ENCODE data around the gene ATP6V0B.

ATP6V0B gene

DNA sequence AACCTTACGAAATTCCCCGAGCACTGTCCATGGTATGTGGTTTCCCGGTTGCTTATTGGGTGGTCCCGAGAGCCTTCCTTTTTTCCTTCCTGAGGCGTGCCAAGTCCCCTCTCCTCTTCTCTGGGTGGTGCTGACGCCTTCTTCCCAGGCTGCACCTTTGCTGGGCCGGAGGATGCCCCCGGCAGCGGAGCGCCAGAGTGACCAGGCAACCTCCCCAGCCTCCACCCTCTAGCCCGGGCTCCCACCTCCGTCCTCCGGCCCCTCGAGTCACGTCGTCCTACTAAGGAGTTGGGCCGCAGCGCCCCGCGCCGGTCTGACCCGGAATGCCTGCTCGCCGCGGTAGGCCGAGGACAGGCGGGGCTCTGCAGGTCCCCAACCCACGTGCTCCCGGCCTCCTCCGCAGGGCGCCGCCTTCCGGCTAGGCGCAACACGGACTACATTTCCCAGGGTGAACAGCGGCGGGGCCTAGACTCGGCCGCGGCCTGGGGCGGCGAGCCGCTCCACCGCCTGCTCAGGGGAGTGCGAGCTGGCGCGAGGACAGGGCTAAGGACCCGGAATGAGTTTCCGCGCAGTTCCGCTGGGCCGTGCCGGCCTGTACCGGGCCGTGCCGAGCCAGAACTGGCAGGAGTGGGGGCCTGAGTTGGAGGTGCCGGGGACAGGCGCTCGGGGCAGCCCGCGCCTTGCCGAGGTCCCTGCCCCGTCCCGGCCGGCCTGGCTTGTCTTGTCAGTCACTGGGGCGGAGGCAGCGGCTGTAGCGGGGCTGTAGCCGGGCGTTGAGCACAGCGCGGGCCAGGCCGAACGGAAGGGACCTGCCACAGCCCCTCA lies 28.3 kb upstream of the ATP6V0B start, which contains the start of gene IPO13:
TSS of gene IPO13 (plus strand) at position 715 of the 825 bp plus-strand sequence. CDS start 651 bp downstream, outside the sequence.
- peak; percentile 99 for DNase-seq (ENCODE audit: low spot score)

DNA sequence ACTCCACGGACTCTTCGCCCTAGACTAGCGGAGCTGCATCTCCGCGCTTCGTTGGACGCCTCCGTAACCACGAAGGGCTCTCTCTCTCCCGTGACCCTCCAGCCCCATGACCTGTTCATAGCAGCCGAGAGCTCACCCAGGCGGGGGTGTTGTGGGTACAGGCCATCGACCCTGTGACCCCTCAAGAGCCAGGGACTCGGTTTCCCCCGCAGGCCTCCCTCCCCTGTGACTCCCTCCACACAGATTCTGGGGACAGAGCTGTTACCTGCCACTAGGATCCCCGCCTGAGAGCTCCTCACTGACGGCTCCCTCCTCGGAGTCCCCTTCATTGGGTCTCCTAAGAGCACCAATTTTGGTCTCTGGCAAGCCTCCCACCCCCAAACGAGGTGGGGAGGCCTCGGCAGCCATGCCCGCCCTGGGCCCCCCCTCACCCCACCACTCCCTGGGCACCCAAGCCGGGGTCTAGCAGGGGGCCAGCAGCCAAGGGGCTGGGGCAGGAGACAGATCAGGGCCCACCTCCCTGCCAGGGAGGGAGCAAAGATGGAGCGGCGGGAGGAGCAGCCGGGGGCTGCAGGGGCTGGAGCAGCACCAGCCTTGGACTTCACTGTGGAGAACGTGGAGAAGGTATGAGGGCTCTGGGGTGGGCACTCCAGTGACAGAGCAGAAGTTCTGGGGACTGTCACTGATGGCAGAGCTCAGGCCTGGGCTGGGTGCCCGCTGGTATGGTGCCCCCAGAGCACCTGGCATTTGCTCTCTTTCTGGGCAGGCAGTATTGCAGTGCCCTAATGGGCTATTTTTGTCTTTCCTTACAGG lies 27.5 kb upstream of the ATP6V0B start:
- no peak for DNase-seq (ENCODE audit: low spot score)

DNA sequence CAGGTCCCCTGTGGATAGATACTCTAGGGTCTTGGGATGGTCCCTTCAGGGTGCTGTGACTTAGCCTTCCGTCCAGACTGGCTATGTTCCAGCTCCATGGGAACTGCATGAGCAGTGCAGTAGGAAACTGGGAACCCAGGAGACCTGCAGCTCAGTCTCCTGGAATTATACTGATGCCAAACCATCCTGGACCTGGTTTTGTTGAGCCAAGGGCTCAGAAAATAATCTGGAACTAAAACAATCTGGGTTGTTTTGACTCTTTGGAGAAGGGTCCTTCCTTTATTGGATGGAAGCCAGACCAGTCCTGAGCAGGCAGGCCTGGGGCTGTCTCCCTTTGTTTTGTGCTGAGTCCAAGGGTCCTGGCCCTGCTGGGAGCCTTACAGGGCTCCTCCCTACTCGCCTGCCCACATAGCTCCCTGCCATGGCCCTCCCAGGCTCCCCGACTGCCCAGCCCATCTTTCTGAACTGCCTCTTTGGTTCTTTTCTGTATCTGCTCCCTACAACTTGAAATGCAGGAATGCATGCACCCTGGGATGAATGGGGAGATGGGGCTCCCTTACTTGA lies 26.8 kb upstream of the ATP6V0B start:
- DNase-seq (ENCODE audit: low spot score): no peak

DNA sequence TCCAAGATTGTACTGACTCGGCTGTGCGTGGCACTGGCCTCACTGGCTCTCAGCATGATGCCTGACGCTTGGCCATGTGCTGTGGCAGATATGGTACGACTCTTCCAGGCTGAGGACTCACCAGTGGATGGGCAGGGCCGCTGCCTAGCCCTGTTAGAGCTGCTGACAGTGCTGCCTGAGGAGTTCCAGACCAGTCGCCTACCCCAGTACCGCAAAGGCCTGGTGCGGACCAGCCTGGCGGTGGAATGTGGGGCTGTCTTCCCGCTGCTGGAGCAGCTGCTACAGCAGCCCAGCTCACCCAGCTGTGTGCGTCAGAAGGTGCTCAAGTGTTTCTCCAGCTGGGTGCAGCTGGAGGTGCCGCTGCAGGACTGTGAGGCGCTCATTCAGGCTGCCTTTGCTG lies 25.1 kb upstream of the ATP6V0B start:
- DNase-seq (ENCODE audit: low spot score): no peak

DNA sequence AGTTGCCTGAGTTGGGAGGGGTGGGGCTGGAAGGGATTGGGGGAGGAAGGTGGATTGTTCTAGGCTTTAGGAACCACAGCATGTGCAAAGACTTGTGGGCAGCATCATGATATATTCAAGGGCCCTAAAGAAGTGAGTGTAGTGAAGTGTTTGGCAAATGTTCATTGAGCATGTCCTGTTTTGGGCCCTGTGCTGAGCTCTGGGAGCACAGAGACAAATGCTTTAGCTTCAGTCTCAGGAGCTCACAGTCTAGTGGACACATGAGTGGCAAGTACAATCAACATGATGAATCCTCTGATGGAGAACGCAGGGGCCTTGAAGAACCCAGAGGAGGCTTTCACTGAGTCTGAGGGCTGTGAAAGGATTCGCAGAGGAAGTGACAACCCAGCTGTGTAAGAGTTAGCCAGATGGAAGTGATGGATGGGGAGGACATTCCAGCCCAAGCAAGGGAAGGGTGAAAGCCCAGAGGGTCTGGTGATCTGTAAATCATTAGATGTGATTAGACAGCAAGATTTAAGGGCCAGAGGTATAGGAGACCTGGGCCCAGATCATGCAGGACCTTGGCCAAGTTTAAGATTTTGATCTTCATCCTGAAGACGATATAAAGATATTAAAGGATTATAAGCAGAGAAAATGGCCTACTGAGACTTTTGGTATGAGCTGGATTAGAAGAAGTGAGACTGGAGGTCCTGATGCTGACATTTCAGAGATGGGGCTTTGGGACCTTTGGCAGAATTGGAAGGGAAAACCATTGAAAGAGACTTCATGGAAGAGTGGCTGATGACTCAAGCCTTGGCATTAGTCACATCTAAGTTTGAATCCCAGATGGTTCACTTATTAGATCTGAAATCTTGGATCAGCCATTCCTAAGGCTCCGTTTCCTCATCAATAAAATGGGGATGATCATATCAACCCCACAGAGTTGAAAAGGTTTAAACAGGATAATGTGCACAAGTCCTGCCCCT lies 23.5 kb upstream of the ATP6V0B start:
- DNase-seq (ENCODE audit: low spot score): no peak

DNA sequence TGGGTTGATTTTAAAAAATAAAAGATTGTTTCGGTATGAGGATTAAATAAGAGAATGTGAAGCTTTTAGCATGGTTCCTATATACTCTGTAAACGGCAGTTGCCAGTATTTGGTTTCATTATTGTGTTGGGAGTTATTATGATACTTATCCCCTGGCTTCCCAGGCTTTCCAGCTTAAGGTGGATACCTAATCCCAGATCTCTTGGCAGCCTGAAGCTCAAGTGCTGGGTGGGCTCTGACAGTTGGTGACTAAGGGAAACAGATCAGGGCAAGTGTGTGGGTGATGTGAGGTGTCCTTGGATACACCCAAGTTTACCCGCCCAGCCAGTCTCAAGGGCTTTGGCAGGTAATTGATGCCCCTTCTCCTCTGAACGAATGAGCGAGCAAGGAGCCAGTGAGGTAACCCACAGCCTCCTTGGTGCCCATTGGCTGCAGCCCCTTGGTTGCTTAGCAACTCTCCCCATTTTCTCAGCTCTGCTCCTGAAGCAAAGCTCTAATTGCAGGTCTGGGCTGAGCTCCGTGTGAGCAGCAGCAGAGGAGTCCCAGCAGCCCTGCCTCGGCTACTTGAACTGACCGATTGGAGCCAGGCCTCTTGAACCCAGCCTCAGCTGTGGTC lies 21.9 kb upstream of the ATP6V0B start:
- no peak for DNase-seq (ENCODE audit: low spot score)

DNA sequence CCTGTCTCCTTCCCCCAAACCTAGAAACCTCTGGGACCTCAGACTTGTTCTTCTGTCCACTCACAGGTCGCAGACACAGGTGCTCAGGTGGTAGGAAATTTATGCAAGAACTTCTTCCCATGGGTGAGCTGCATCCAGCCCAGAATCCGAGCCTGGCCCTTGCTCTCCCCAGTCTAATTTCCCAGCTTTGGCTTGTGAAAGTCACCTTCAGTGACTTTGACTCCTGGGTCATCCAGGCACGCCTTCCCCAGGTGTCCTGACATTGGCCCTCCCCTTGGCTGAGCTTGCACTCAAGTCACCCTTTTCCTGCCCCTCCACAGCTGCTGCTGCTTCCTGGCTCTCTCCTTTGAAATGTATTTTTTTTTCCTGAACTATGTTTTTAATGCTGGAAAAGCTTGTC lies 21.4 kb upstream of the ATP6V0B start:
- DNase-seq (ENCODE audit: low spot score): no peak

DNA sequence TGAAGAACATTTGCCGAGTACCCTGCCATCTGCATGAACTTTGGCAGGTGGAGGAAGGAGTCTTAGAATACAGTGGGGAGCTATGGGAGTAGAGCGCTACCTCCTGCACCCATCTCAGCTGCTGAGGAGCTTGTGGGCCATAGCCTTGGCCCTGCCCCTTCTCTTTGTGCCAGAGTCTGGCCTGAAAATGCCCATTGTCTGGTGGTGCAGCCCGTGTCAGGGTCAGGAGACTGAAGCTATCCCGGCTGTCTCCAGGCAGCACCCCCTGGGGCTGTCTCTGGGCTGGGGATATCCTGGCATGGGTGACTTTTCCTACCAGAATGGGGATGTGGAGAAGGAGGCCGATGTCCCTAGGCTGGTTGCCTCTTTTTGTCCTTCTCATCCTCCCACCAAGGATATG lies 20.7 kb upstream of the ATP6V0B start:
- no peak for DNase-seq (ENCODE audit: low spot score)

DNA sequence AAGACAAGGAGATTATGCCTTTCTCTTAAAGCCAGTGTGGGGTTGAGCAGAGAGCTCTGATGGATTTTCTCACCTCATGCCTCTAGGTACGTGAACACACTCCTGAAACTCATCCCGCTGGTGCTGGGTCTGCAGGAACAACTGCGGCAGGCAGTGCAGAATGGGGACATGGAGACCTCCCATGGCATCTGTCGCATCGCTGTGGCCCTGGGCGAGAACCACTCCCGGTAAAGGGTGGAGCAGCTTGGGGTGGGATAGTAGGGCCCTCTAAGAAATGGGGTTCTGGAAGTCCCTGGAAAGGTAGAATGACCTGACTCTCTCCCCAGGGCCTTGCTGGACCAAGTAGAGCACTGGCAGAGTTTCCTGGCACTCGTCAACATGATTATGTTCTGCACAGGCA lies 18.5 kb upstream of the ATP6V0B start:
- DNase-seq (ENCODE audit: low spot score): no peak

DNA sequence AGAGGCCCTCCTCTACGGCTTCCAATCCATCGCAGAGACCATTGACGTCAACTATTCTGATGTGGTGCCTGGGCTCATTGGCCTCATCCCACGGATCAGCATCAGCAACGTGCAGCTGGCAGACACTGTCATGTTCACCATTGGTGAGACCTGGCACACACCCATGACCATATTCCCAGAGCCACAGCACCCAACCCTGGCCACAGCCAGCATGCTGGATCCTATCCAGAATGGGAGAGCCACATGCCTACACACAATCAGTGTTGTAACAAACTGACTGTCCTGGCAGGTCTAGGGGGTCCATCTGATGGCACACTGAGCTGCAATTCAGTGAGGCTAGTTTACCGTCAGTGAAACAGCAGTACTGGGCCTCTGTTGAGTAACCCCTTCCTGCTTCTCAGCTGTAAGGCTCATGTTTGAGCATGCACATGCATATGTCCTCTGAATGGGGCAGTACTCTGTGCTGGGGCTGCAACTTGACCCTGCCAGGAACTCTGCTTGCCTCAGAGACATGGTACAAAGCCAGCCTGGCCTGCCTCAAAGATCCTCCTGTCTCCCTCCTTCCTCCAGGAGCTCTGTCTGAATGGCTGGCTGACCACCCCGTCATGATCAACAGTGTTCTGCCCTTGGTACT lies 17.2 kb upstream of the ATP6V0B start:
- no peak for DNase-seq (ENCODE audit: low spot score)

DNA sequence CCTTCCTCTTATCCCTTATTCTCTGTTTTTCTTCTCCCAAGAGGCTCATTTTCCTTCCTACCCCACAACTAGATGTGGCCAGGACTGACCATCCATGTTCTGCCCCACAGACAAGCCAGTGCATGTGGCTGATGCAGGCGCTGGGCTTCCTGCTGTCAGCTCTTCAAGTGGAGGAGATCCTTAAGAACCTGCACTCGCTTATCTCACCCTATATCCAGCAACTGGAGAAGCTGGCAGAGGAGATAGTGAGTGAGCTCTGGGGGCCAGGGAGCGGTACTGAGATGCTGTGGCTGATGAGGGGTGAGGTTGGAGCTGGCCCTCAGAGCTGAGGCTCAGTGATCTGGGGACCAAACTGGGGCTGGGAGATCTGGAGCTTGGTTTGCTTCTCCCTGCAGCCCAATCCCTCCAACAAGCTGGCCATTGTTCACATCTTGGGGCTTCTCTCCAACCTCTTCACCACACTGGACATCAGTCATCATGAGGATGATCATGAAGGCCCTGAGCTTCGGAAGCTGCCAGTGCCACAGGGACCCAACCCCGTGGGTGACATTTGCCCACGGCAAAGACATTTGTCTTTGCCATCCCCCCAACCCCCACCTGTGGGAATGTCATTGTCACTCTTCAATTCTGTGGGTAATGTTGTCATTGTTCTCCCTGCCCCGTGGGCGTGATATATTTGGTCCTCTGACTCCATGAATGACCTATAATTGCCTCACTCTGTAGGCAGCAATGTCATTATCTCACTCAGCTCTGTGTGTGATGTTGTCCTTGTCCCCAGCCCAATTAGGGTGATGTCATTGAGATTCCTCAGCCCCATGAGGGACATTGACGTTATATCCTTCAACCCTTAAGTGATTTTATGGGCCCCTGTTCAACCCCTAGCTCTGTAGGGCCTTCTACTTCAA lies 16.2 kb upstream of the ATP6V0B start:
- DNase-seq (ENCODE audit: low spot score): no peak

DNA sequence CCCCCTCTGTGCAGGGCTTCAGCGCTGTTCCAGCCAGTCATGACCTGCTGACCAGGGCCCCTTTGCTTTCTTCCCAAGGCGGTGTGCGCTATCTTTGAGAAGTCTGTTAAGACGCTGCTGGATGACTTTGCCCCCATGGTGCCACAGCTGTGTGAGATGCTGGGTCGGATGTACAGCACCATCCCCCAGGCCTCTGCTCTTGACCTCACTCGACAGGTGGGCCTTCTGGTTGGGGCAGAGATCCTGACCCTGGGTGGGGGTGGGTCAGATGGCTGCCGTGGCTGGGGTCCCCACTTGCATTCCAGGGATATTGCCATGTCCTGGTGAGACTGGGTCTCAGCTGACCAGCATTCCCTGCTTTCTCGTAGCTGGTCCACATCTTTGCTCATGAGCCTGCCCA lies 14.0 kb upstream of the ATP6V0B start:
- no peak for DNase-seq (ENCODE audit: low spot score)

DNA sequence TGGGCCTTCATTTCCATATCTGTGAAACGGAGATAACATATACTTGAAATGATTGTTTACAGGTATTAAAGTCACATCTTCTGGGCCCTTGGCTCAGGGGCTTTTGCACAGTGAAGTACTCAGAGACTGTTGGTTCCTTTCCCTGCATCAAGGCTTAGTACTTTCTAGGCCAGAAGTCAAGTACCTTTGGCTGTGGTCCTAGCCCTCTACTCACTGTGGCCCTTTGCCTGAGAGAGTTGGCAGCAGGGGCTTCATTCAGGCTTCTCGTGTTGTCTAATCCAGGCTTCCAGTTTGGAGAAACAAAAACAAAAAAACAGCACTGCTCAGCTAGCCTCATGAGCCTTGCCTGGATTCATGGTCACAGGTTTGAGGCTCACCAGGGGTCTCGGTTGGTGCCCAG lies 13.1 kb upstream of the ATP6V0B start:
- no peak for DNase-seq (ENCODE audit: low spot score)

DNA sequence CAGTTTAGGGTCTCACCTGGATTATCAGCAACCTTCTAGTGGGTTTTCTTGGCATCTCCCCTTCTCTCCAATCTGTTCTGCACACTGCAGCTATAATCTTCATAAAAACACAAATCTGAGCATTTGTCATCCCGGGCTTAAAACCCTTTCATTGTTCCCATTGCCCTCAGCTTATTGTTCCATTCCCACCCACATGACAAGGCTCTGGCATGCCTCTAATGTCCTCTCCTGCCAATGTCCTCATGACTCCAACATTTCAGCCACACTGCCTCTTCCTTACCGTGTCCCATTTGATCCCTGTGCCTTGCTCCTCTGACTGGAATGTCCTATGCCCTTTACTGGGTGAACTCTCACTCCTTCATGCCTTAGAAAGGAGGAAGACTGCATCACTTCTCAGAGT lies 12.4 kb upstream of the ATP6V0B start:
- no peak for DNase-seq (ENCODE audit: low spot score)

DNA sequence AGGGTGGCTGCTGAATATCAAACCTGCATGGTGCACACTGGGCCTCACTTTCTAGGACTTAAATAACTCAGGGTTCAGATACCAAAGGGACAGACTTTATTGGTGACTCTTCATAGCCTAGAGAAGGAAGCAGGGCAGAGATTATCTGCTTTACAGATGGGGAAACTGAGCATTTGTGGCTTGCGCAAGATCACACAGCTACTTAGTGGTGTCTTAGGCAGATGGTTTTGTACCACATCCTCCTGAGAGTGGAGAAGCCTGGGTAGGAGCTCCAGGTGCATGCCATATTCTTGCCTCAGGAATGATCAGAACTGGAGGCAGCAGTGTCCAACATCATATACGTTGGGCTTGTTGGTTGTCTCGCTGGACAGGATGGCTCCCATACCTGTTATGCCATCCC lies 11.8 kb upstream of the ATP6V0B start:
- DNase-seq (ENCODE audit: low spot score): no peak

DNA sequence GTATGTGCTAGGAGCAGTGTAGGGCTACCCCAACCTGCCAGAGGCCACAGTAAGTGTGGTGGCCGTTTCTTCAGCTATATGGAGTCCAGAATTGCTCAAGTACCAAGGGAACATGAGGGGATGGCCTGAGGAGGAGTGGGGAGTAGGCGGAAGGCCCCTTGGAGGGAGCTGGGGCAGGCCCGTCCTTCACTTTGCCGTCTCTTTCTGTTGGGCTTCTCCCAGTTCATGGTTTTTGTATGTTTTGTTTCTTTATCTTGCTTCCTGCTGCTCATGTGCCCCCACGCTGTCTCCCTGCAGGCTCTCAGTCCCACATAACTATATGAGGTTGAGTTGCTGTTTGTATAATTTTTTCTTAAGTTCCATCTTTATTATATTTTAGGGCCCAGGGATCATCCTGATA lies 10.9 kb upstream of the ATP6V0B start:
- DNase-seq (ENCODE audit: low spot score): no peak

DNA sequence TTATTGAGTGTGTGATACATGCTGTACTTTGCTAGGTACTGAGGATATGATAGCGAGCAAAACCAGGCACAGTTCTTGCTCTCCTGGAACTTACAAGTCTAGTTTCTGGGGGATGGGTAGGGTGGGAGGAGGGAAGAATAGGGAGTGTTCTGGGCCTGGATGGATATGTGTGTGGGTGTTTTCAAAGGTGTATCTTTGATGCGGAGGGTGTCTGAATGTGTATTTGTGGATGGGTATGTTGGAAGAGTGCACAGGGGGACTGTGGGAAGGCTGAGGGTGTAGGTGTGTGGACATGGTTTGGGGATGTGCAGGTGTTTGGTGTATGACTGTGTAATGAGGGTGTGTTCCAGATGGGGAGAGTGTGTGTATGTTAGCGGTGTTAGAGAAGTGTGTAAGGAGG lies 9.4 kb upstream of the ATP6V0B start:
- DNase-seq (ENCODE audit: low spot score): no peak

DNA sequence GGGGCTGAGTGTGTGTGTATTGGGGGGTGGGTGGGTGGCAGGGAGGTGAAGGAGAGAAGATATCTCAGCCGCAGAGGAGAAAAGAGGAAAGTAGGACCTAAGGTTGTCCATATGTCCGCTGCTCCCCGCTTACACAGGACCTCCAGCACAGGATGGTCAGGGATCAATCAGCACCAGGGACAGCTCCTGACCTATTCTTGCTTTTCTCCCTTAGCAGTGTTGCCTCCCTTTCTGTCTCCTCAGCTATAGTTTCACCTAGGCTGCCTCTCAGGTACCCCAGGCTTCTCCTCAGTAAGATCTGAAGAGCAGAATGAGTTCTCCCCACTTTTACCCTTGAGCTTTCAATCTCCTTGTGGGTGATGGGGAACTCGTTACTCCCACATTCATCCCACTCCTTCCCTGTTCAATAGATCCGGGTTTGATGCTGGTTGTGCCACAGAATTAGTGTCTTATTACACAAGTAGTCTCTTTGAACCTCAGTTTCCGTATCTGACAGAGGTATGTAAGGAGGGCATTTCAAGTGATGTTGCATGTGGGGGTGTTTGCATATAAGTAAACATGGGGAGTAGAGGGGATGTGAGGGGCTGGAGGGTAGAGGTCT lies 6.3 kb upstream of the ATP6V0B start:
- no peak for DNase-seq (ENCODE audit: low spot score)

DNA sequence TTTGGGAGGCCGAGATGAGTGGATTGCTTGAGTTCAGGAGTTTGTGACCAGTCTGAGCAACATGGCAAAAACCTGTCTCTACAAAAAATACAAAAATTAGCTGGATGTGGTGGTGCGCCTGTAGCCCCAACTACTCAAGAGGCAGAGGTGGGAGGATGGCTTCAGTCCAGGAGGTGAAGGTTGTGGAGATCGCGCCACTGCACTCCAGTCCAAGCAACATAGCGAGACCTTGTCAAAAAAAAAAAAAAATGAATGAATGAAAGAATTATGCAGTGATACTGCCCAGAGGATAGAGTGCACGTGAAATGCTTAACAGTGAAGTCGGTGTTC lies 5.4 kb upstream of the ATP6V0B start:
- DNase-seq (ENCODE audit: low spot score): no peak

Data from left forelimb (tissue), 1 donor.